ENCODE data around the gene TPPP.

GRCh38 chr5:620152-620551, 73.0 kb downstream of the TPPP start:
- no peak for TF ChIP-seq CTCF (IDR thresholded peaks at IDR 0.05)
- TF ChIP-seq POLR2A (IDR thresholded peaks at IDR 0.05), result no peak
- no peak for TF ChIP-seq EP300 (IDR thresholded peaks at IDR 0.05)

All from ovary (tissue), 3 donors.